Measurements from ENCODE around the gene MIB2.

DNA sequence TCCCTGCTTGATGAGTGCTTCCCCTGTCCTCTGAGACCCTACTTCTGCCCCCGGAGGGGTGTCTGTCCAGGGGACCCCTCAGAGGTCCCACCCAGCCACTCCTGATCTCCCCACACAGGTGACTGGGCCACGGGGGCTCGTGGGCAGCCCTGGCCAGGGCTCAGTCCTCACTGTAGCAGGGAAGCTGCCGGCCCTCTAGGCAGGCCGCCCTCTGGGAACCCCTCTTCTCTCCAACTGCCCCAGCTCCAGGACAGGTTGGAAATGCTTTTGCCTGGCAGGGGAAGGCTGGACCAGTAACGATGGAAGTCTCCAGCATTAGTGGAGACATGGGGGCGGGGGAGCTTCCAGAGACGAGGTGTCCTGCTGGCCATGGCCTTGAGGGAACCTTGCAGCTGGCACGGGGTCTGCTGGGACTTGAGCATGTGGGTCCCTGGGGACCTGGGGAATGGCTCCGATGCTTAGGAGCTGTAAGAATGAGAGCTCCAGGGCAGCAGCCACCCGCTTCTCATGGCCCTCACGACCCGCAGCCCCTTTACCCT is 12.3 kb upstream of the MIB2 start:
- no peak for TF ChIP-seq TAF1 (IDR thresholded peaks at IDR 0.05; ENCODE audit: borderline replicate concordance, low read depth, low read length)
- no peak for TF ChIP-seq POLR2AphosphoS5 (IDR thresholded peaks at IDR 0.05; ENCODE audit: low read depth, low read length)

All from GM12892 (cell line).